NCI-H187 (cell line): ENCODE results near the gene RAMAC.
"Not testable (repeated sequence)": the region's sequence is repeated elsewhere in the genome, so short reads cannot be mapped to it uniquely, and the experiment has no call there.

Experiments used
- DNase-seq, 2 experiments: peaks; one replicate each; lab custom pipeline; 2025; lab: John Stamatoyannopoulos, UW

The RAMAC gene

DNA sequence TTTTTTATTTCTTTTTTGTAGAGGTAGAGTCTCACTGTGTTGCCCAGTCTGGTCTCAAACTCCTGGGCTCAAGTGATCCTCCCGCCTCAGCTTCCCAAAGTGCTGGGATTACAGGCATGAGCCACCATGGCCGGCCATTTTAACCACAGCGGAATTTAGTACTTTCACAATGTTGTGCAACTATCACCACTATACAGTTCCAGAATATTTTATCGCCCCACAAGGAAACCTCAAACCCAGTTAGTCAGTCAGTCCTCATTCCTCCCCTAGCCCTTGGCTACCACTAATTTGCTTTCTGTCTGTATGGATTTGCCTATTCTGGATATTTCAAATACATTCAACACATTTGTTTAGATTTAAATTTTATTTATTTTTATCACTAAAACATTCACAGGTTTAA lies 17.9 kb upstream of the RAMAC start:
- DNase-seq: no peak

DNA sequence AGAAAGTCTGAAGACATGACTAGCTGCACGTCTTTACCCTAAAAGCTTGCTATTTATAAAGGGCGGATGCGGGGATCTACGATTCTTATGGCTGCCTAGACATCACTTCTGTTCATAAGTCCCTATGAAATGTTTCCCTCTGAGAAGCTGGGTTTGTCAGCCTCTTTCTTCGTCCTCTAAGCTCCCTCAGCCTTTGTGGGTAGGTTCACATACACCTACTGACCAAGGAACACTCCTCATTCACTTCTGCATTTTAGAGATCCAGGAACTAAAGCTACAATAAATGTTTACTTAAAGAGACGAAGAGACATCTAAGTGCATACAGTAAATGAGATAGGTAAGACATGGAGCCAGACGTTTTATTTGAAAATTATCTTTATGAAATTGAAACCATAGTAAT lies 16.7 kb upstream of the RAMAC start:
- DNase-seq: no peak

DNA sequence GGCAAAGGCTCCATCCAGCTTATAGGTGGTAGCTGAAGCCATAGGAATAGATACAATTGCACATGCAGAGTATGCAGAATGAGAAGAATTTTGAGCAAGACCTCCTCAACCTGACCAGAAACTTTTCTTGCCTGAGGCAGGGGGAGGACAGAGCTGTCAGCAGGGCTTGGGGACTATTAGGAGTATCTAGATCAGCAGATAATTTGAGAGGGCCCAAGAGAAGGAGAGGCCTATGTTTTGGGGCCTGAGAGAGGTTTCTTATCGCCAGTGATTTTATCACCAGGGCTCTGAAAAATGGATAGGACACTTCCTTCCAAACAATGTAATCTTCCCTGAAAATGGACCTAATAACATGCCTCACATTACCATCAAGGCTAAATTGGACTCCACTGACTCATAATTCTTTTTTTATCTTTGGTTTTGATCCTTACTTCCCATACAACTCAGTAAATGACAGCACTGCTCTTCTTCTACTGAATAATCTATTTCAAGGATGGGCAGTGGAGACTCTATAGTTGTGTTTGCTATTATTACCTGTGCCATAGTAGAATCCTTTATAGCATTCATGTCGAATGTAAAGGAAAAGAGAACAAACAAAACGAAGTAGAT lies 15.8 kb upstream of the RAMAC start:
- no peak for DNase-seq

DNA sequence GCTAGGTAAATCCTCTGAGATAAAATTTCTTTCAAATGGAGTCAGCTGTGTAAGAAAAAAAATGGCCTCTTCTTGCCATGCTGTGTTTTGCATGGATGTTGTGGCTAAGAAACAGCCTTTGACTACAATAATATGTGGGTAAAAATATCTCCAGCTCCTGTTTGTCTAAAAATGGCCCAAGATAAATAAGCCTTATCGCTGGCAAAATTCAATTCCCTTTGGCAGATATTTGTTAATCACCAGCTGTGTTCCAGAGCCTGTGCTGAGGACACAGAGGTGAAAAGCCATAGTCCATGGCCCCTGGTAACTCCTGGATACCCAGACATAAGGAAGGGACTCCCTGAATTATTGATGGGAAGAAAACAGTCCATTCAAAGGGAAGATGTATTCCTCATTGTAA lies 15.3 kb upstream of the RAMAC start:
- DNase-seq: no peak

DNA sequence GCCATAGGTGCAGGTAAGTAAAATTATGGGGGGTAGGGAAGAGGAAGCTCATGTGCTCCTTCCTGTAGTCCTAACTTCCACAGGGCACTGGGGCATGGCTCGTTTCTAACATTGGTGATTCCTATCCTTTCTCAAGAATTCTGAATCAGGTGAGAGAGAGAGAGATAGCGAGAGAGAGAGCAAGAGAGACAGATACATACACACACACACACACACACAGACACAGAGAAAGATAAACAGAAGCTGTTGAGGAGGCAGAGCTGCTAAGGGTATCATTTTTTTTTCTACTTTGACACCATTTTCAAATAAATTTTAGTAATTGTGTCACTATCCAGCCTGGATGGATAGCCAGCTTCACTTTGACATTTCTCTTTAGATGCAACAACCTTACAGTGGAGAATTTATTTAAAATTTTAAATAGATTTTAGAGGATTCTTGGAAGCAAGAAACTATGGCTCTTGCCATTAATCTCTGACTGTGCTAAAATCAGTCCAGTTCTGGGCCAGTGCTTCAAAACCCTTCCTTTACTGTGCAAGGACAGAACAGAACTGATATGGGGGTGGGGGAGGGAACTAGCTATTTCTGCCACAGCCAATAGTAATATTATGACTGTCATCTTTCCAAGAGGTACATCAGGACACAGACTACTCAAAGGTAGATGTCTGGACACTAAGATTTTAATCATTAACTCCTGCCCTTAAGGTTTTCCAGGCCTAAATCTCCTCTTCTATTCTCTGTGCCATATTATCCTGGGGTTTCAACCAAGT lies 14.6 kb upstream of the RAMAC start:
- no peak for DNase-seq

DNA sequence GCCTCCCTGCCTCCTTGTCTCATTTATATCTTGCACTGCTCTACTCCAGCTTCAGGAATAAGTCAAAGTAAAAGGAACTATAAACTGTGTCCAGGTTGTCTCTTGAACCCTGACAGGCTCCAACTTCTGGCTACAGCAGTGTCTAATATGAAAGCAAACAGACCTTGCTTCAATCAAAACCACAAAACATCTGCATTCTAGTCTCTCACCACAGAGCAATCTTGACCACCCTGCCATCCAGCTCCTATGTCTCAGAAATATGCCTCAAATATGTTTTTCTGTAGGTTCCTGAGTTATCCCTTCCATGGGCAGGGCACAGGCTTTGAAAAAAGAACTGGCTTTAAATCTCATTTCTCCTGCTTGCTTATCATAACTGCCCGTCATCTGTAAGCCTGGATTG lies 13.0 kb upstream of the RAMAC start:
- no peak for DNase-seq

DNA sequence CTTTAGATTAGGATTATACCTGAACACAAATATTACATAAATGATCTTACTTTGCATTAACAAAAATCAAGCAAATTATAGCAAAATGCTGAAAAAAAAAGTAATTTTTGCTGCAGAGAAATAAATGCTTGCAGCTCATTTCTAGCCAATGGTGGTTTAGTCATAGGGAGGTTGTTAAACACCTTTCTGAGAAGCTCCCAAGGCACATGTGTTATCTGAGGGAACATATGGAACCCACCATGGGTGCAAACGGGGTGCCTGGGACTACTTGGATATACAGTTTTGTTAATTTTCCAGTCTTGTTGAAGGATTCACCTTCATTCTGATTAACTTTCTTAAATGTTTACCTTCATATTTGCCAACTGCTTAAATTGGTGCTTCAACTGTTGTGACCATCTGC lies 8.9 kb upstream of the RAMAC start:
- DNase-seq: no peak

DNA sequence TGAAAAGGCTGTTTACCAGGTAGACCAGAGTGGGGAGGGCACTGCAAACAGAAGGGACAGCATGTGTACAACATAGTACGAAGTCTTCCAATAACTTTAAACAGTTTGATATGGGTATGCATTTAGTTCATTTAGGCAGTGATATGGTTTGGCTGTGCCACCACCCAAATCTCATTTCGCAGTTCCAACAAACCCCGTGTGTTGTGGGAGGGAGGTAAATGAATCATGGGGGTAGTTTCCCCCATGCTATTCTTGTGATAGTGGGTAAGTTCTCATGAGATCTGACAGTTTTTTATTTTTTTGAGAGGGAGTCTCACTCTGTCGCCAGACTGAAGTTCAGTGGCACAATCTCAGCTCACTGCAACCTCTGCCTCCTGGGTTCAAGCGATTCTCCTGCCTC lies 7.6 kb upstream of the RAMAC start:
- DNase-seq: no peak

DNA sequence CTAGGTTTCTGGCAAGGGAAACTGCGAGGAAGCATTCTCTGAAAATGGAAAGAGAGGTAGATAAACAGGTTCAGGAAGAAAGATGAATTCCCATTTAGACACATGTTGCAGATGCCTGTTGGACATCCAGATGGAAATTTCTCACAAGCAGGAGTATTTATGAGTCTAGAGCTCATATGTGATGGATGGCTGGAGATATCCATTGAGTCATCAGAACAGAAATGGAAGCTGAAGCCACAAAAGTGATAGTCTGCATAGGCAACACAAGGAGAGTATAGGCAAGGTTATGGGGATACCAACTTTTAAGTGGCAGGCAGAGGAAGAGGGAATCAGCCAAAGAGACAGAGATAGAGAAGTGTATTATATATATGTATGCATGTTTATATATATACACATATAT lies 6.3 kb upstream of the RAMAC start:
- DNase-seq: no peak

DNA sequence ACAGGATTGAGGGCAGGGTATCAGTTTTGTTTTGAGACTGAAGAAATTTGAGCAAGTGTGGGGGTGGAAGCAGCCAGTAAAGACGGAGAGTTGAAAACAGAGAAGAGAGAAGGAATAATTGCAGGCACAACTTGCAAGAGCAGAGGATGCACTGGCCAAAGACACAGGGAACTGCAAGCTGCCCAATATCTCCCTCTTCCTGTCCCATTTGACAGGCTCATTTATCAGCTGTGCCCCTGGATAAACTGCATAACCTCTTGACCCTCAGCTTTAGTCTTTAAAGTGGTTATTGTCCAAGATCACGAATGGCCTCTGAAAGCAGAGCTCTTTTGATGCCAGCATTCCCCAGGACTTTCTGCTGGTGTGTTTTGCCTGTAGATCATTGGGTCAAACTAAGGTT lies 5.0 kb upstream of the RAMAC start:
- no peak for DNase-seq

DNA sequence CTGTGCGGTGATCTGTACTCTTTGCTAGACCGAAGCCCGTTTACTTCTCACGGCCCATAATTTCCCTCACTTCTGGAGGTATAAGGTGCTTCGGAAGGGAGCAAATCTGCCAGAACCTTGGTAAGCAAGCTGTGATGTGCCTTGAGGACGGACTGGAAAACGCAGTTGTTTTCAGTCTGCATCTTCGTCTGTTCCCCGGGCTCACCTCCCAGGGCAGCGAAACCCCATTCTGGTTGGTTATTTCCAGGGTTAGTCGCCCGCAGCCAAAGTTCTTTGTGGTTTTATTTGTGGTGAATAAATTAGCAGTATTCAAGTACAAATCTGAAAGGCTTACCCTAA lies 401 bp downstream of the RAMAC start:
- no peak for DNase-seq

DNA sequence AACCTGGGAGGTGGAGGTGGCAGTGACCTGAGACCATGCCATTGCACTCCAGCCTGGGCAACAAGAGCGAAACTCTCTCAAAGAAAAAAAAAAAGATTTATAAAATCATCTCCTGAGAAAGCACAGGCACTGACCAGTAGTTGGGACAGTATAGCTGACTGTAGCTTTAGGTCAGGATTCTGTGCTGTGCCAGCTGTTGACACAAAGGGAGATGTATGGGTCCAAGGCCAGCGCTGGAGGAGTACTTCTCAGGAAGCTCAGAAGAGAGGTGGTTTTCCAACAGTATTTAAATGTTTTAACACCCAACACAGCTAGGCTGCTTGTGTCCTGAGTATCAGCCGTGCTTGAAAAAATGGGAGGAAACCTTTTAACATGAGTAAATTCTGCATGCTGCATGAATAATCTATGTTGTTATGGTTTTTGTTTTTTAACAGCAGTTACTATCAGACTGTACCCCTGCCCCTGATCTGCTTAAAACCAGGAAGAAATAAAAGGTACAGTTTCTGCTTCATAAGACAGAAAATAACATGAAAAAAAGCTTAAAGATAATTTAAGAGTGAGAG lies 6.5 kb downstream of the RAMAC start:
- DNase-seq: no peak

DNA sequence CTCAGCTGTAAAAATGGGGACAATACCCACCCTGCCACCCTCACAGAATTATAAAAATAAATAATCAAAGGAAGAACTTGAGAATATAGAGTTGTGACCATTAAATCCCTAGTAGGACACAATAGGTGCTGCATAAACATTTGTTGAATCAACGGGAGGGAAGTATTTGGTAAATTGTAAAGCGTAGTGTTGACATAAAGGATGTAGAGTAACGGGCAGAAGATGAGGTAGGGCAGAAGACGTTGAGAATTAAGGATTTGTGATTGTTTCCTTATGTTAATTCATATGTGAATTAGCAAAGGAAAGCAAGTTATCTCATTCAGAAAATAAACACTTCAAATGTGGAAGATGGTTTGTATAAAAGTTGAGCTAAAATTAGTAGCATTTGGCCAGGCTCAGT lies 7.1 kb downstream of the RAMAC start:
- no peak for DNase-seq

DNA sequence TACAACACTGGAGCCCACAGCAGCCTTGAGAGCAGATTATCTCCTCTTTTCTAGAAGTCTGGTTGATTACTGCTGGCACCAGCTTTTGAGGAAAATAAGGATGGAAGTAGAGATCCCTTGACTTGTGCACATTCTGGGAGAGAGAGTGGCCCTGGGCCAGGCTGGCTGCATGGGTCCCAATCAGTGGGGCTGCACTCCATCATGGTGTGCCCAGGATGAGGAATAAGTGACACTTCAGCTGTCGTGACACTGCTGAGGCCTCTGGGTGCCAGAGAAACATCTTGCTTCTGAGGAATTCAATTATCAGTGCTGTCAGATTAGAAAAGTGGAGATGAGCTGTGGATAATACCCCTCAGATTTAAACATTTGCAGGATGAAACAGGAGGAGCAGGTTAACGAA lies 9.1 kb downstream of the RAMAC start:
- DNase-seq: no peak

DNA sequence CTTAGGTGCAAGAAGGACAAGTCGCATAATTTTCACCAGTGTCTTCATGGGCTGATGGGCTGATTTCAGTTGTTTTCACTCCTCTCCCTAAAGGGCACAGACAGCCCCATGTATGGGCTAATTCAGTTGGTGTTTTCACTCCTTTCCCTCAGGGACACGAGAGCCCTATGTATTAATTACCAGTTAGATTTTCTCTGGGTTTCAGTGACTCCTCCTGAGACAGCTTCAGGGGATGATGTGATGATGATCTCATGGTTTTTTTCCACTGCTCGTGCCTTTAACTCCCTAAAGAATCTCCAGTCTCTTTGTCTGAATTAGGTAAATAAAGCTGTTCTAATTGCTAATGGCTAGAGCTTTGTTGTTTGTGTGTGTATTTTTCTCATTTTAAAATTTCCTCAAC lies 9.9 kb downstream of the RAMAC start:
- no peak for DNase-seq

DNA sequence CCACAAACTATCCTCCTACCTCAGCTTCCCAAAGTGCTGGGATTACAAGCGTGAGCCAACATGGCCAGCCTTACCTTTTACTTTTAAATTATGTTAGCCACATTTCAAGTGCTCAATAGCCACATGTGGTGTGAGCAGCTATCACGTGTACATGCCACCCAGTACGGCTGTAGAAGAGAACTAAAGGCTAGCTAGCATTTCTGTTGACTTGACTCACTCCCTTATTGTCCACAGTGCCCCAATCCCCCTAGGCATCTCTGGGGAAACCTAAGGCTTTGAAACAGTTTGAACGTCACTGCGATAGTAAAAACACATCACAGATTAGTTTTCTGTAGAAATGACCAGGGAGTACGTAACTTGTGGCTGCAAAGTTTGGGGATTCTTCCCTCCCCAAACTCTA lies 13.4 kb downstream of the RAMAC start:
- DNase-seq: no peak

DNA sequence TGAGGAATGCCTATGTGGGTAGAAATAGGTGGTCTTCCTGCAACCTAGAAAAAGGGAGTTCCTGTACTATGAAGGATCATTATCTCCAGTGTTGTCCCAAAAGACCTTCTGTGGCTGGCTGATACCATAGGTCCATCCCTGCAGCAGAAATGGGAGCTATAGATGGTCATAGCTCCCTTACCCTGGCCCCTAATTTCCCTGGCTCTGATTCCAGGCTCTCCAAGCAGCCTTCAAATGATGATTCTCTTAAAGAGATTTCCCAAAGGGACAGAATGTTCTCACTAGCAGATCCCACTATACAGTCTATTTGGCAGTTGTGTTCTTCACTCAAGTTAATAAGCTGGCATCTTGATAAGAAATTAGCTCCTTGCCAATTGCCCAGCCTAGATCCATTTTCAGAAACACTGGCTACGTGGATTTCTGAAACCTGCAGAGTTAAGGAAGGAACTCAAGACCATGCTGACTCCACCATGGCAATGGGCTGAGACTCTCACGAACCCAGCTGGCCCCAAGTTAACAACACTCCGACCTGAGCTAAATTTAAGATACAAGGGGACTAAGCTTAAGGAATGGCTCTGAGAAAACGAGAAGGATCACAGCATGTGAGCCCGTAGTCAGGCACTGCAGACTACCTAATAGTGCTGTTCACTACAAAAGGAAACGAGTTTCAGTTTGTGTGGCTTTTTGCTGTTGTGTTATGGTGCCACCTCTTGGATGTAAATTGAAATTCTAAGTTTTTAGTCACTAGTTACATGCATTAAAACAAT lies 14.1 kb downstream of the RAMAC start:
- no peak for DNase-seq

DNA sequence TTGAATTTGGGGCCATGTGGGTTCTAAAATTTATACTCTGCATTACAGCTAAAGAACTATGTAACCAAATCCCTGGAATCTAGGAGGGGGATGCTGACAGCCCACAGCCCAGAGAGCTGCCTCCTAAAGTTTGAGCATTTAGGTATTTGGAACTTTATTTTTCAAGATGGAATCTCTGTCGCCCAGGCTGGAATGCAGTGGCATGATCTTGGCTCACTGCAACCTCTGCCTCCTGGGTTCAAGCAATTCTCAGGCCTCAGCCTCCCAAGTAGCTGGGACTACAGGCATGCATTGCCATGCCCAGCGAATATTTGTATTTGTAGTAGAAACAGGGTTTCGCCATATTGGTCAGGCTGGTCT lies 14.6 kb downstream of the RAMAC start:
- not testable (repeated sequence) for DNase-seq

DNA sequence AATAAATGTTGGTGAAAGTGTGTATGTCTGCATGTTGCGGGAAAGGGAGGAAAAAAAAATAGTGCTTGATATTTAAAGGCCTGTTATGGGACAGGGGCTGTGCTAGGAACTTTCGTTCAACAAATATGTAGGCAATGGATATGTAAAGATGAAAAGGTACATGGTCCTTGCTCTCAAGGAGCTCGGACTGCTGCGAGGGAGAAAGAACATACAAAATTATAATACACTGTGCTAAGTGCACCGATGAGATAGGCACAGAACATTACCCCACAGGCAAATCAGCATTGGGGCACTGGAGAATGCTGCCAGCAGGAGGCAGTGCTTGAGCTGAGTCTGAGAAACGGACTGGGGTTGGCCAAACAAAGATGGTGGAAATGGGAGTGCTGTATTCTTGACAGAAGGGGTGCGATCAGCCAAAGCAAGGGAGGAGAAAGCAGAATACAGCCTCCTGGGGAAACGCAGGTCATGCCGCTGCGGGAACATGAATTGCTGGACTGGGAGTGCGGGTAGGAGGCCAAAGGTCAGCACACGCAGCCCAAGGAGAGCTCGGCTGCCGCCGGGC lies 24.8 kb downstream of the RAMAC start:
- peak in 1 of 2 experiments; percentile 22 for DNase-seq

DNA sequence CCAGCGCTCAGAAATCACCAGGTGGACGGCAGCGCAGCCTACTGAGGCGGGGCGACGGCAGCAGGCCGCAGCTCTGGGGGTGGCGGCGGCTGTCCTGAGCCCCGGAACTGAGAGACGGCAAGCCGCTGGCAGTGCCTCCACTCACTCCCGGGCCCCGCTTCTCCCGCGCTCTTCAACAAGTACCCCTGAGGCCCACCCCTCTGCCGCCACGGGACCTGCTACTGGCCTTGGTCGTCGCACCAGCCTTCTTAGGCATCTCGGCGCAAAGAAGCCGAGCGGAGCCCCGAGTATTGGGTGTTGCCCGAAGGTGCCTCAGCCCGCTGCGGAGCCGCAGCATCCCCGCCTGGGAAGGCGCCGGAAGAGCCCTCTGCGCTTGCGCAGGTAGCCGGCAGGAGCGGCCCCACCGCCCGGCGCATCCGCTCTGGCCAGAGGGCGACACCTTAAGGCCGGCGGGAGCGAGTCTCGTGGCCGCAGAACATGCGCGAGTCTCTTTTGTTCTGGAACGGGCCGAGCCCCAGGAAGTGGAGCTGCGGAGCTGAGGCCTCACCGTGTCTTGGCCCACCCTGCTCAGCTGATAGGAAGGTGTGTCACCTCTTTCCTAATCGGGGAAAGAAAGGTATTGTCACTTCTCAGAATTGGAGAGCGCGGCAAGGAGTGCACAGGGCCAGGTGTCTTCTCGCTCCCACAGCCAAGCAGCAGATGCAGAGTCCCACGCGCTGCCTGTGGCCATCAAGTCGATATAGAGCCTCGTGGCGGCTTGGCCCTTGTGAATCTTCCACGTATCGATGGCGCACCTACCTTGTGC lies 25.5 kb downstream of the RAMAC start, which contains the start of gene C15orf40:
C15orf40 (minus strand) TSS at position 369 of the 805 bp plus-strand sequence; CDS start at position 337, 32 bp downstream.
- DNase-seq: peak; percentile 48 to 56

DNA sequence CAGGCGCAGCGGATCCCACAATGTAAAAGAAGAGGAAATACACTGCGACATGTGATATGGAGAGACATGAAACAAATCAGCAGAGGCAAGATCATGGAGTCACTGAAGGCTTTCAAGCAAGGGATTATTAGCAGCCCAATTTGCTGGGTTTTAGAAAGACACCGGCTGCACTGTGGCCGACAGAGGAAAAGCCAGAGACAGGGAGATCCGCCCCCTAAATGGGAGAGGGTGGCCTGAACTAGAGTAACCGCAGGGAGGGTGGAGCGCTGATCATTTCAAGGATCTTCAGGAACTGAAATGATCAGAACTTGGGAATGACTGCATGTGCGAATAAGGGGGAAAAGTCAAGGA lies 26.0 kb downstream of the RAMAC start:
- no peak for DNase-seq

DNA sequence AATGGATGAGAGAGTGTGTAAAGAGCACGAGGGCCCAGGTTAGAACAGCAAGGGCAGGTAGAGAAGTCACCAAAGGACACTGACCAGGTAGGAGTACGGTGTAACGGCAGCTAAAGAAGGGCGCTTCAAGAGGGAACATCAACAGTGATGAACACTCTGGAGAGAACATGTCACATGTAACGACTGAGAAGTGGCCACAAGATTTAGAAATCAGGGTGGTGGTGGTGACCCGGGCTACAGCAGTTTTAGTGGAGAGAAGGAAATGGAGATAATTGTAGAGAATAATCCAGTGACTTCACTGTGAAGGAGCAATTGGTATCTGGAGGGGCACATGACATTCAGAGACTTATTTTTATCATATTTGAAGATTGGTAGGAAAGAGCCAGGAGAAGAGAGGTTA lies 26.6 kb downstream of the RAMAC start:
- no peak for DNase-seq
